ENCODE results near the gene C19orf67.
"Not testable (repeated sequence)": the region's sequence is repeated elsewhere in the genome, so short reads cannot be mapped to it uniquely, and the experiment has no call there.

- not testable (repeated sequence) for TF ChIP-seq CTCF (conservative IDR thresholded peaks at IDR 0.05; ENCODE audit: low read depth in 2 of 2); STAT1 (IDR thresholded peaks at IDR 0.05; ENCODE audit: unreplicated experiment); EZH2 (IDR thresholded peaks at IDR 0.05; ENCODE audit: low read depth, unreplicated experiment); REST (IDR thresholded peaks at IDR 0.05; ENCODE audit: unreplicated experiment); POLR2AphosphoS5 (IDR thresholded peaks at IDR 0.05; ENCODE audit: low read depth); EZH2phosphoT487 (IDR thresholded peaks at IDR 0.05; ENCODE audit: unreplicated experiment)
Measured at GRCh38 chr19:14050961-14051360, 34.6 kb downstream of the C19orf67 start.
